ENCODE measurements around the gene ZMIZ1. TPM values are rescaled to one million over a fixed set of nuclear protein-coding genes. Genes with fewer than 3 reads are reported as not detected.

ZMIZ1 gene
- total and polyA plus RNA-seq, 4 donors, result 18.3 to 80.2 (median 42.6) TPM

- Histone ChIP-seq H3K36me3 (ENCODE audit: control insufficient read depth in 4 of 4, insufficient read depth in 4 of 4, low read length in 4 of 4) (peaks cover 18 to 48% (median 31%) of the 10 kb centered on the region in 4 donors), H3K9ac (ENCODE audit: insufficient read depth in 1 of 2, low read length in 2 of 2) (no peak overlapping the region), H3K9me3 (ENCODE audit: control insufficient read depth in 4 of 4, insufficient read depth in 3 of 4, low read length in 3 of 4) (no peaks in the 10 kb centered on the region), H3K27me3 (ENCODE audit: control insufficient read depth in 3 of 3, insufficient read depth in 3 of 3, low read length in 2 of 3) (no peaks in the 10 kb centered on the region), H3K27ac (ENCODE audit: low read depth in 1 of 2, low read length in 1 of 2) (no peak overlapping the region), H3K4me1 (ENCODE audit: control insufficient read depth in 5 of 5, insufficient read depth in 5 of 5, low read length in 5 of 5) (peaks cover 0 to 12% (median 3%) of the 10 kb centered on the region in 5 donors), H3K4me3 (no peak overlapping the region)
- TF ChIP-seq CTCF (IDR thresholded peaks at IDR 0.05; ENCODE audit: control extremely low read depth, extremely low read depth), result no peak
- WGBS, 2 donors, result 54 to 75% methylated on average over 8 of the region's 8 CpGs
- DNase-seq (no peak), ATAC-seq (ENCODE audit: insufficient read depth, low FRiP score) (no peak)
Measured at GRCh38 chr10:79353000-79353406, 284.2 kb downstream of the ZMIZ1 start.

GRCh38 chr10:79353726-79354125 is 285.0 kb downstream of the ZMIZ1 start:
- no peaks in the 10 kb centered on the region for H3K9me3 ChIP-seq (ENCODE audit: control insufficient read depth in 4 of 4, insufficient read depth in 3 of 4, low read length in 3 of 4)
- peaks cover 18 to 48% (median 32%) of the 10 kb centered on the region in 4 donors for H3K36me3 ChIP-seq (ENCODE audit: control insufficient read depth in 4 of 4, insufficient read depth in 4 of 4, low read length in 4 of 4)
- no peak for ATAC-seq (ENCODE audit: insufficient read depth, low FRiP score)
- no peak overlapping the region for H3K27ac ChIP-seq (ENCODE audit: low read depth in 1 of 2, low read length in 1 of 2)
- no peak for DNase-seq
- no peak overlapping the region for H3K4me3 ChIP-seq
- peaks cover 0 to 4% (median 1%) of the 10 kb centered on the region in 5 donors for H3K4me1 ChIP-seq (ENCODE audit: control insufficient read depth in 5 of 5, insufficient read depth in 5 of 5, low read length in 5 of 5)
- H3K27me3 ChIP-seq (ENCODE audit: control insufficient read depth in 3 of 3, insufficient read depth in 3 of 3, low read length in 2 of 3), result no peaks in the 10 kb centered on the region
- no peak overlapping the region for H3K9ac ChIP-seq (ENCODE audit: insufficient read depth in 1 of 2, low read length in 2 of 2)
- TF ChIP-seq CTCF (IDR thresholded peaks at IDR 0.05; ENCODE audit: control extremely low read depth, extremely low read depth), result no peak
- WGBS, 2 donors, result 86 to 91% methylated on average over 11 of the region's 11 CpGs

GRCh38 chr10:79354141-79354540 is 285.4 kb downstream of the ZMIZ1 start:
- 15 to 43% methylated on average over 3 of the region's 3 CpGs for WGBS, 2 donors

More at GRCh38 chr10:79354141-79354540, 285.4 kb downstream of the ZMIZ1 start:
- no peaks in the 10 kb centered on the region for H3K27me3 ChIP-seq (ENCODE audit: control insufficient read depth in 3 of 3, insufficient read depth in 3 of 3, low read length in 2 of 3)
- peaks cover 18 to 48% (median 32%) of the 10 kb centered on the region in 4 donors for H3K36me3 ChIP-seq (ENCODE audit: control insufficient read depth in 4 of 4, insufficient read depth in 4 of 4, low read length in 4 of 4)
- H3K27ac ChIP-seq (ENCODE audit: low read depth in 1 of 2, low read length in 1 of 2), result no peak overlapping the region
- DNase-seq (no peak), ATAC-seq (ENCODE audit: insufficient read depth, low FRiP score) (no peak)
- H3K4me3 ChIP-seq, result no peak overlapping the region
- no peak overlapping the region for H3K9ac ChIP-seq (ENCODE audit: insufficient read depth in 1 of 2, low read length in 2 of 2)
- no peaks in the 10 kb centered on the region for H3K9me3 ChIP-seq (ENCODE audit: control insufficient read depth in 4 of 4, insufficient read depth in 3 of 4, low read length in 3 of 4)
- no peak for TF ChIP-seq CTCF (IDR thresholded peaks at IDR 0.05; ENCODE audit: control extremely low read depth, extremely low read depth)
- H3K4me1 ChIP-seq (ENCODE audit: control insufficient read depth in 5 of 5, insufficient read depth in 5 of 5, low read length in 5 of 5), result peaks cover 0 to 1% (median 0%) of the 10 kb centered on the region in 5 donors

Data from lung (tissue), 12 donors.